Mesenchymal stem cell (in vitro differentiated cells and primary cell): ENCODE results near the gene VWA8.
A peak's percentile ranks its signal among the peaks of the same experiment; 100 is the strongest.
"Not testable (repeated sequence)": the region's sequence is repeated elsewhere in the genome, so short reads cannot be mapped to it uniquely, and the experiment has no call there.

Source experiments
- DNase-seq: peaks from one replicate; pipeline ENCODE4 v3.0.0-alpha.2; 2013
- H2AFZ ChIP-seq: one replicate; pipeline ENCODE4 v1.6.1; 2013; ENCODE audit warnings: low read depth, mild to moderate bottlenecking, control low read depth, inconsistent platforms, low read length, moderate library complexity
- H2AK5ac ChIP-seq: 2 replicates; pipeline ENCODE4 v1.6.1; 2013; ENCODE audit warnings: low read length, moderate library complexity, mild to moderate bottlenecking, inconsistent platforms; ENCODE audit not compliant: severe bottlenecking
- H2BK120ac ChIP-seq: one replicate; pipeline ENCODE4 v1.6.1; 2013; ENCODE audit warnings: low read depth, mild to moderate bottlenecking, inconsistent platforms, low read length, moderate library complexity
- H2BK12ac ChIP-seq, 2 experiments: one replicate each; pipeline ENCODE4 v1.6.1; 2013; ENCODE audit warnings: inconsistent platforms in 2 of 2, low read length in 2 of 2, mild to moderate bottlenecking in 2 of 2, moderate library complexity in 2 of 2, control low read depth in 1 of 2
- H2BK15ac ChIP-seq: one replicate; pipeline ENCODE4 v1.6.1; 2013; ENCODE audit warnings: mild to moderate bottlenecking, low read depth, inconsistent platforms; ENCODE audit not compliant: poor library complexity, severe bottlenecking
- H2BK5ac ChIP-seq: 2 replicates; pipeline ENCODE4 v1.6.1; 2013; ENCODE audit warnings: low read depth, mild to moderate bottlenecking, low read length, control low read depth, inconsistent platforms; ENCODE audit not compliant: poor library complexity, severe bottlenecking
- H3K14ac ChIP-seq, 2 experiments: one replicate each; pipeline ENCODE4 v1.6.1; 2013; ENCODE audit warnings: inconsistent platforms in 2 of 2, low read length in 2 of 2, control low read depth in 1 of 2, mild to moderate bottlenecking in 1 of 2, moderate library complexity in 1 of 2
- H3K18ac ChIP-seq, 2 experiments: one replicate each; pipeline ENCODE4 v1.6.1; 2013; ENCODE audit warnings: inconsistent platforms in 2 of 2, low read length in 2 of 2, control low read depth in 1 of 2, low read depth in 1 of 2, mild to moderate bottlenecking in 1 of 2
- H3K23ac ChIP-seq, 2 experiments: one replicate each; pipeline ENCODE4 v1.6.1; 2013; ENCODE audit warnings: inconsistent platforms in 2 of 2, low read length in 2 of 2, mild to moderate bottlenecking in 2 of 2, moderate library complexity in 2 of 2, control low read depth in 1 of 2
- H3K27ac ChIP-seq: 2 replicates; pipeline ENCODE4 v1.5.1; 2013; ENCODE audit warnings: mild to moderate bottlenecking, moderate library complexity, low read length, control low read depth, inconsistent platforms; ENCODE audit not compliant: poor library complexity, severe bottlenecking
- H3K27me3 ChIP-seq, 2 experiments: 2 replicates each; pipeline versions ENCODE4 v1.6.1 to v1.7.0; 2013; ENCODE audit warnings: low read length in 2 of 2, mild to moderate bottlenecking in 2 of 2, moderate library complexity in 2 of 2, control low read depth in 1 of 2, inconsistent platforms in 1 of 2; ENCODE audit not compliant: control insufficient read depth in 1 of 2, insufficient read depth in 1 of 2
- H3K36me3 ChIP-seq, 2 experiments: 2 replicates each; pipeline versions ENCODE4 v1.6.1 to v1.7.0; 2013; ENCODE audit warnings: low read length in 2 of 2, control low read depth in 1 of 2, inconsistent platforms in 1 of 2, low read depth in 1 of 2, mild to moderate bottlenecking in 1 of 2; ENCODE audit not compliant: insufficient read depth in 2 of 2, control insufficient read depth in 1 of 2
- H3K4ac ChIP-seq, 2 experiments: one replicate each; pipeline ENCODE4 v1.6.1; 2013; ENCODE audit warnings: inconsistent platforms in 2 of 2, low read length in 2 of 2, mild to moderate bottlenecking in 2 of 2, moderate library complexity in 2 of 2, control low read depth in 1 of 2, low read depth in 1 of 2
- H3K4me1 ChIP-seq: 2 replicates; pipeline ENCODE4 v1.6.1; 2013; ENCODE audit warnings: low read depth, low read length, control low read depth; ENCODE audit not compliant: control insufficient read depth, insufficient read depth
- H3K4me2 ChIP-seq: 2 replicates; pipeline ENCODE4 v1.6.1; 2013; ENCODE audit warnings: low read length, mild to moderate bottlenecking, inconsistent platforms; ENCODE audit not compliant: poor library complexity, severe bottlenecking
- H3K4me3 ChIP-seq, 2 experiments: 2 replicates each; pipeline versions ENCODE4 v1.5.1 to v1.7.0; 2013; ENCODE audit warnings: low read length in 2 of 2, mild to moderate bottlenecking in 2 of 2, control low read depth in 1 of 2, low read depth in 1 of 2; ENCODE audit not compliant: insufficient read depth in 1 of 2
- H3K79me1 ChIP-seq: replicated peaks from 2 replicates; pipeline ENCODE4 v1.6.1; 2013; ENCODE audit warnings: mild to moderate bottlenecking, control low read depth, low read length, inconsistent platforms; ENCODE audit not compliant: poor library complexity, severe bottlenecking
- H3K9ac ChIP-seq: 2 replicates; pipeline ENCODE4 v1.7.0; 2013; ENCODE audit warnings: mild to moderate bottlenecking, low read length, moderate library complexity
- H3K9me3 ChIP-seq: 2 replicates; pipeline ENCODE4 v1.7.0; 2013; ENCODE audit warnings: mild to moderate bottlenecking, low read length; ENCODE audit not compliant: control insufficient read depth
- H4K8ac ChIP-seq: one replicate; pipeline ENCODE4 v1.6.1; 2013; ENCODE audit warnings: inconsistent platforms, mild to moderate bottlenecking, low read length, moderate library complexity
- H4K91ac ChIP-seq: one replicate; pipeline ENCODE4 v1.6.1; 2013; ENCODE audit warnings: mild to moderate bottlenecking, low read length, inconsistent platforms
- WGBS: methylation state at CpG from one replicate; pipeline ENCODE4 v1.1.7; 2013; ENCODE audit warnings: mixed read lengths; 5-methylcytosine and 5-hydroxymethylcytosine counted together

The VWA8 gene

DNA sequence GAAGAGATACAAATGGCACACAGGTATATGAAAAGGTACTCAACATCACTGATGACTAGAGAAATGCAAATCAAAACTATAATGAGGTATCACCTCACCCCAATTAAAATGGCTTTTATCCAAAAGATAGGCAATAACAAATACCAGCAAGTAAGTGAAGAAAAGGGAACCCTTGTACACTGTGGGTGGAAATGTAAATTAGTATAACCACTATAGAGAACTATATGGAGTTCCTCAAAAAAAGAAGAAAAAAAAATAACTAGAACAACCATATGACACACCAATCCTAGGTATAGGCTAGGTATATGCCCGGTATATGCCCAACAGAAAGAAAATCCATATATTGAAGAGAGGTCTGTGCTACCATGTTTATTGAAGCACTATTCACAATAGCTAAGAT, 150.9 kb downstream of the VWA8 start:
- no peak overlapping the region for H4K91ac ChIP-seq
- H2BK120ac ChIP-seq = no peak overlapping the region
- H3K14ac ChIP-seq = no peak overlapping the region
- no peak for DNase-seq
- H2BK12ac ChIP-seq = no peak overlapping the region
- no peak overlapping the region for H2AFZ ChIP-seq
- no peaks in the 10 kb centered on the region for H3K79me1 ChIP-seq
- no CpG with 5 or more reads among the region's 1 CpG for WGBS
- no peak overlapping the region for H2AK5ac ChIP-seq
- no peak overlapping the region for H3K18ac ChIP-seq
- no peaks in the 10 kb centered on the region for H3K9me3 ChIP-seq
- H3K9ac ChIP-seq = no peak overlapping the region
- H3K27ac ChIP-seq = no peak overlapping the region
- H3K23ac ChIP-seq = no peak overlapping the region
- H3K4ac ChIP-seq = no peak overlapping the region
- H3K4me1 ChIP-seq = no peaks in the 10 kb centered on the region
- no peak overlapping the region for H4K8ac ChIP-seq
- no peaks in the 10 kb centered on the region for H3K27me3 ChIP-seq
- H2BK15ac ChIP-seq = no peak overlapping the region
- no peak overlapping the region for H2BK5ac ChIP-seq
- no peak overlapping the region for H3K4me2 ChIP-seq
- H3K4me3 ChIP-seq = no peak overlapping the region
- H3K36me3 ChIP-seq = peaks cover 0 to 31% of the 10 kb centered on the region in 2 experiments

DNA sequence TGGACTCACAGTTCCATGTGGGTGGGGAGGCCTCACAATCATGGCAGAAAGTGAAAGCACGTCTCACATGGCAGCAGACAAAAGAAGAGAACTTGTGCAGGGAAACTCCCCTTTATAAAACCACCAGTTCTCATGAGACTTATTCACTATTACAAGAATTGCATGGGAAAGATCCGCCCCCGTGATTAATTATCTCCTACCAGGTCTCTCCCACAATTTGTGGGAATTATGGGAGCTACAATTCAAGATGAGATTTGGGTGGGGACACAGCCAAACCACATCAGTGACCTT, 157.5 kb downstream of the VWA8 start:
- H3K4me1 ChIP-seq, H3K23ac ChIP-seq, H3K4ac ChIP-seq, H2BK5ac ChIP-seq, H3K27me3 ChIP-seq, H2AFZ ChIP-seq, H3K9ac ChIP-seq, H4K91ac ChIP-seq, H2BK15ac ChIP-seq, H3K27ac ChIP-seq, DNase-seq, H2BK120ac ChIP-seq, H3K14ac ChIP-seq, H3K4me3 ChIP-seq, H3K18ac ChIP-seq, H2BK12ac ChIP-seq, H3K4me2 ChIP-seq, H3K79me1 ChIP-seq, H2AK5ac ChIP-seq, H4K8ac ChIP-seq: not testable (repeated sequence)
- Histone ChIP-seq H3K36me3 (peaks cover 0 to 33% of the 10 kb centered on the region in 2 experiments), H3K9me3 (peaks cover 12% of the 10 kb centered on the region)
- 100% methylated on average over 1 of the region's 3 CpGs for WGBS

DNA sequence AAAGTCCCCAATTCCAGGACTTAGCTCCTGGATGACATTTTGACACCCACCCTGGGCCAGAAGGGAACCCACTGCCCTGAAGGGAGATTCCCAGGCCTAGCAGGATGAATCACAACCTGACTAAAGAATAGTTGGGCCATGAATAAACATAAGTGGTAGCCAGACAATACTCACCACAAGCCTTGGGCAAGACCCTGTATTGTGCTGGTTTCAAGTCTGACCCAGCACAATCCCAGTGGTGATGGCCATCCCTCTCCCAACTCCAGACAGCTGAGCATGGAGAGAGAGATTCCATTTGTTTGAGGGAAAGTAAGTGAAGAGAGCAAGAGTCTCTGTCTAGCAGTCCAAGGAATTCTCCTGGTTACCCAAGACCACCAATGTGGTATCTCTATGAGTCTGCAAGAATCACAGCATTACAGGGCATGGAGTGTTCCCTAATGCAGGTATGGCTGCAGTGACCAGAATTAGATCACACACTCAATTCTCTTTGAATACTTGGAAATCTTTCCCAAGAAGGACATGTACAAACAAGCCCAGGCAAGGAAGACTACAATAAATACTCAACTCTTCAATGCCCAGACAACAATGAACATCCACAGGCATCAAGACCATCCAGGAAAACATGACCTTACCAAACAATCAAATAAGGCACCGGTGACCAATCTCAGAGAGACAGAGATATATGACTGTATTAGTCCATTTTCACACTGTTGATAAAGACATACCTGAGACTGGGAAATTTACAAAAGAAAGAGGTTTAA, 158.0 kb downstream of the VWA8 start:
- Histone ChIP-seq H3K14ac (no peak overlapping the region), H3K4me3 (peak overlapping the region in 1 of 2 experiments; percentile 3), H4K8ac (peak overlapping the region; percentile 74), H2AFZ (no peak overlapping the region), H2BK120ac (peak overlapping the region; percentile 29), H2AK5ac (no peak overlapping the region), H2BK5ac (no peak overlapping the region), H4K91ac (peak overlapping the region; percentile 57), H3K79me1 (no peaks in the 10 kb centered on the region), H3K27me3 (no peaks in the 10 kb centered on the region), H3K18ac (peak overlapping the region in 1 of 2 experiments; percentile 8), H3K23ac (no peak overlapping the region), H3K4ac (no peak overlapping the region), H3K36me3 (peaks cover 0 to 30% of the 10 kb centered on the region in 2 experiments), H2BK12ac (peak overlapping the region in 1 of 2 experiments; percentile 28), H2BK15ac (no peak overlapping the region), H3K27ac (peak overlapping the region; percentile 12), H3K9ac (peak overlapping the region; percentile 4), H3K9me3 (peaks cover 12% of the 10 kb centered on the region), H3K4me1 (peaks cover 4% of the 10 kb centered on the region), H3K4me2 (no peak overlapping the region)
- WGBS = no CpG with 5 or more reads among the region's 1 CpG
- DNase-seq = peak; percentile 75

DNA sequence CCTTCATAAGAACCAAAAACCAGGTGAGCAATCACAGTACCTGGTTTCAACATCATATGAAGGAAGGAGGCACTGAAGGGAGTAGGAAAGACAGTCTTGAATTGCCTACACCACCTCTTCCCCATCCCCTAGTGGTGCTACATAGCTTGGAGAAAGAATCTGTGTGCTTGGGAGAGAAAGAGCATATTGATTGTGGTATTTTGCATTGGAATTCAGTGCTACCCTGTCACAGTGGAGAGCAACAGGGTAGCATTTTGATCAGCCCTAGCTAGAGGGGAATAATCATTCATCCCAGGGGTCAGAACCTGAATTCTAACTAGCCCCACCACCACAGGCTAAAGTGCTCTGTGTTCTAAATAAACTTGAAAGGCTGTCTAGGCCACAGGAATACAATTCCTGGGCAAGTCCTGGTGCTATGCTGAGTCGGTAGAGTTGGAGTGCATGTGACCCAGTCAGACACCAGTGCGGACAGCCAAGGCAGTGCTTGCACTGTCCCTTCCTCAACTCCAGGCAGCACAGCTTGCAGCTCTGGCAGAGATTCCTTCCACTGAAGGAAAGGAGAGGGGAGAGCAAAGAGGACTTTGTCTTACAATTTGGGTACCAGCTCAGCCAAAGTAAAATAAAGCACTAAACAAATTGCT, 158.7 kb downstream of the VWA8 start:
- Histone ChIP-seq H3K27ac (no peak overlapping the region), H3K18ac (peak overlapping the region in 1 of 2 experiments; percentile 38), H2BK5ac (no peak overlapping the region), H3K14ac (no peak overlapping the region), H3K4me3 (no peak overlapping the region), H3K23ac (peak overlapping the region in 1 of 2 experiments; percentile 42), H2AFZ (no peak overlapping the region), H3K9me3 (peaks cover 12% of the 10 kb centered on the region), H2BK15ac (no peak overlapping the region), H2AK5ac (no peak overlapping the region), H2BK120ac (no peak overlapping the region), H3K79me1 (no peaks in the 10 kb centered on the region), H3K4ac (no peak overlapping the region), H3K27me3 (no peaks in the 10 kb centered on the region), H3K9ac (no peak overlapping the region), H3K4me1 (peaks cover 4% of the 10 kb centered on the region), H2BK12ac (no peak overlapping the region), H3K36me3 (peaks cover 0 to 23% of the 10 kb centered on the region in 2 experiments), H3K4me2 (no peak overlapping the region), H4K8ac (no peak overlapping the region), H4K91ac (peak overlapping the region; percentile 57)
- 96% methylated on average over 2 of the region's 2 CpGs for WGBS
- no peak for DNase-seq
